TTC549 (cell line): ENCODE measurements around the gene CNIH2.
"Not testable (repeated sequence)": the region's sequence is repeated elsewhere in the genome, so short reads cannot be mapped to it uniquely, and the experiment has no call there.

Source experiments
- FAIRE-seq: peaks from 2 replicates; lab custom pipeline; 2012; peaks lifted over from hg19 to GRCh38; lab: Jason Lieb, UNC

The CNIH2 gene

DNA sequence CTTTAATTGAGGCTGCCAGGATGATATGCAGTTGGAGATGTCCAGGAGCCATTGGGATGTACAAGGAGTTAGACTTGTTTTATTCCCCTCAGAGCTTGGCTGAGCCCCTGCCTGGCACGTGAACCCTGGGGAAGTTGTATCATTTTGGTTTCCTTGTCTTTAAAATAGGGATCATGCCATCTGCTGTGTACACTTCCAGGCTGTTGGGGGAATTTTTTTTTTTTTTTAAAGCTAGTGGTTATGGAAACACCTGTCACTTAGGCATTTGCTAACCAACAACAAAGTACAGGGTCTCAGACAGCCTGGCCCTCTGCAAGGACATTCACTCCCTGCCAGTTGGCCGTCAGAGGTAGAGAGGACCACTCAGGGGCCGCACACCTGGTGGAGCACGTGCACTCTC, 18.0 kb upstream of the CNIH2 start:
- FAIRE-seq, result no peak

DNA sequence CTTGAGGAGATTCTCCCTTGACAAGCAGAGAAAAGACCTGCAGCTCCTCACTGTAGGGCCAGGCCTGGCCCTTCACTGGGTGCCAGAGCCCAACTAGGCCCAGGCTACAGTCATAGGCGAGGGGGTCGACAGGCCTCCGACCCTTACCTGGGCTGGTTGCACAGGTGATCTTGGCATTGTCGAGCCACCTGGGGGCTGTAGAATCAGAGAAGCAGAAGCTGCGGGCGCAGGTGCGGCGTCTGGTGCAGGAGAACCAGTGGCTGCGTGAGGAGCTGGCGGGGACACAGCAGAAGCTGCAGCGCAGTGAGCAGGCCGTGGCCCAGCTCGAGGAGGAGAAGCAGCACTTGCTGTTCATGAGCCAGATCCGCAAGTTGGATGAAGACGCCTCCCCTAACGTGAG, 16.4 kb upstream of the CNIH2 start:
- no peak for FAIRE-seq

- FAIRE-seq, result no peak
These were observed 15.8 kb upstream of the CNIH2 start for GRCh38 chr11:66262191-66262590.

GRCh38 chr11:66262696-66263095, 15.3 kb upstream of the CNIH2 start:
- no peak for FAIRE-seq

DNA sequence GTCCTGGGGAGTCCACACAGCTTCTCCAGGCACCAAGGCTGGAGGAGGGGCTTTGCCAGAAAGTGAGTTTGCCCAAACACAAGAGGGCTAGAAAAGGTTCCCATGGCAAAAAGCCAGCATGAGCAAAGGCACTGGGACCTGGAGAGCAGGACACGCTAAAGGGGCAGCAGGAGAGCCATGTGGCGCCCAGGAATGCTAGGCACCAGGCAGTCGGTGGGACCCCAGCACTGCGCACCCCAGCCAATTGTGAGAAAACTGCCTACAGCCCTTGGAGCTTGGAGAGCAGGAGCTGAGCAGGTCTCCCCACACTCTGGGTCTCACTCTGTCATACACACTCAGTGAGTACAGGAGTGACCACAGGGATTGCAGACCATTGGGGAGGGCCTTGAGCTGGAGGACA, 14.7 kb upstream of the CNIH2 start:
- FAIRE-seq, result no peak

GRCh38 chr11:66263785-66264184, 14.2 kb upstream of the CNIH2 start:
- no peak for FAIRE-seq

DNA sequence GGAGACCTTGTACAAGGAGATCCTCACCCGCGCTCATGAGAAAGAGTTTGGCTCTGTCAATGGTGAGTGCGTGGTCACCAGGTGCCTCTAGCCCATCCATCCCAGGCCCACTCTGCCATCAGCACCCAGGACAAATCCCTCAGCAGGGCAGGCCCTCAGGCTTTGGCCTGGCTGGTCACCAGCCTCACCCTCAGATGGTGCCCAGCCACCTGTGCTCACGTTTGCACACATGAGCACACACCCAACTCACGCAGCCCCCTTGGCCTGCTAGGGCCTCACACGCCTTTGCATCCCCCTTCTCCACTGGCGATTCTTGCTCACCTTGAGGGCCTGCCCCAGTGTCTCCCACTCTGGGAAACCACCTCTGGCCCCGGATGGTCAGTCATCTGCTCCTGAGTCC, 13.6 kb upstream of the CNIH2 start:
- no peak for FAIRE-seq

GRCh38 chr11:66264914-66265313, 13.1 kb upstream of the CNIH2 start:
- FAIRE-seq, result no peak

- no peak for FAIRE-seq
These were observed 12.2 kb upstream of the CNIH2 start for GRCh38 chr11:66265531-66266377.

DNA sequence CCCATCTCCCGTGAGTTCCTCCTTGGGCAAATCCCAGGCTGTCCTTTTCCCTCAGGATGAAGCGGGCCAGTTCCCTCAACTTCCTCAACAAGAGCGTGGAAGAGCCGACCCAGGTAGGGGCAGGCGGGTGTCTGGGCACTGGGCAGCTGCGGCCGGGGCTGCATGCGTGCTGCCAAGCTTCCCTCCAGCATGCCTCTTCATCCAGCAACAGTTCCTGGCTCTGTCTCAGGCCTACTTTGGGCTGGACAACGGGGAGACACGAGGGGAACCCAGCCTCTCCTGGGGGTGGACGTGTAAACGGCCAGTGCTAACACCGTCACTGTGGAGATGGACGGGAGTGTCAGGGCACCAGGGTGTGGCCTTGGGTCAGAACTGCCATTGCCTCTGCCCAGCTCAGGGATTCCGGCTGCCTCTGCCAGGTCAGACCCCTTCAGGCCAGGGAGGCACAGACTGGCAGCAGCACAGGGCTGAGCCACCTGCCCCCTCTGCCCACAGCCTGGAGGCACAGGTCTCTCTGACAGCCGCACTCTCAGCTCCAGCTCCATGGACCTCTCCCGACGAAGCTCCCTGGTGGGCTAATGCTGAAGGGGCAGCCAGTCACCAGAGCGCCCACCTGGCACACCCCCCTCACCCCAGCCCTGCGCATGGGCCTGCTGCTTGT, 11.5 kb upstream of the CNIH2 start:
- no peak for FAIRE-seq

GRCh38 chr11:66267039-66267378, 11.0 kb upstream of the CNIH2 start:
- no peak for FAIRE-seq

GRCh38 chr11:66267379-66268243, 10.4 kb upstream of the CNIH2 start:
- FAIRE-seq, result no peak

- FAIRE-seq, result peak; percentile 88
These were observed 9.6 kb upstream of the CNIH2 start, which contains the start of gene RAB1B for GRCh38 chr11:66268244-66268951. Gene RAB1B, plus strand, starts transcription at chr11:66268639. Its CDS starts 41 bp downstream, at chr11:66268680.

DNA sequence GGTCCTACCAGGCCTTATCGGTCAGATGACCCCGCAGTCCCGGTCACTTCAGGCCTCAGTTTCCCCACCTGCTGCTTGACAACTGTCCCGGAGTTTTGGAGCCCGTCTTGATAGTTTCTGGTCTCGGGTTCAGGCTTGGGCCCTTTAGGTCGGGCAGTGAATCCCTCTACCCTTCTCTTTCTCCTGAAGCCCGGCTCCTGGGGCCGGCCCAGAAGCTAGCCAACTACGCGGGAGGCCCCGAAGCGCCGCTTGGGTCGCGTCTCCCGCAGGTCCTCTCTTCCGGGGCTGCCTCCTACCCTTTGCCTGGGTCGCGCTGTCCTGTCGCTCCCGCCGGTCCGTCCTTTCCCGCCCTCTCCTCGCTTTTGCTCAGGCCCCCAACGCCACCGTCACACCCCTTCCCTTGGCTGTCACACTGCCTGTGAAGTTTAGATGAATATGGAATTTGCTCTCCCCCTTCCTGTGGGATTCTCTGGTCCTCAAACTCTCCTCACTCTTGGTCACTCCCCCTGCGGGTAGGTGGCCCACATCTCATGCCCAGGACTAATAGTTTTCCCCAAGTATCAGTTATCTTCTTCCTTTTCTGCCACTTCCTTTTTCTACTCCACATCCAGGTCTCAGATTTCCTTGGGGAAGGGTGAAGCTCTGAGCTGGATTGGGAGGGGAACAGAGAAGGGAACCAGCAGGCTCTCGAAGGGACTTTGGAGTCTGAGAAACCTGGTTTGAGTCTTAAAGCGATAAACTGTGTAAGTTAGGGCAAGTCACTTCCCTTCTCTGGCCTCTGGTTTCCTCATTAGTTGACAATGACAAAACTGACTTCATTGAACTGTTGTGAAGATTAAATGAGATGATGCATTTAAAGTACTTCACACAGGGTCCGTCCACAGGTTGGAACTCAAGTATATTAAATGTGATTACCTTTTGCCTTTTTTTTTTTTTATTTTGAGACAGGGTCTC, 8.7 kb upstream of the CNIH2 start:
- FAIRE-seq, result no peak

- FAIRE-seq, result no peak
These were observed 6.2 kb upstream of the CNIH2 start for GRCh38 chr11:66271816-66272215.

DNA sequence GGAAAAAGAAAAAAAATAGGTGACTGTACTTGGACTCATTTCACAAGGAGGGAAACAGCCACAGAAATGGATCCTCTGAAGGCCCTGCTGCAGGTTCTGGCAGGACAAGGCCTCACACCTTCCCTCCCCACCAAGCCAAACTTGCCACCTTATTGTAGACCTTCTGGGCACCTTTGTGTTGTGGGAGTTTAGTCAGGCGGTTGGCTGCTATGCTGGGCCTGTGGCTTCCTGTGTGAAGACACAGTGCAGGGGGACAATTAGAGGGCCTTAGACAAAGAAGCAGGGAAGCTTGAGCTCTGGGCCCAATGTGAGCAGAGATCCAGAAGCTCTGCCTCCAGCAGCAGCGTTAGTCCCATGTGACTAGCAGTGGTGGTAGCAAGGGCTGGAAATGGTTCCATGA, 5.4 kb upstream of the CNIH2 start:
- no peak for FAIRE-seq

DNA sequence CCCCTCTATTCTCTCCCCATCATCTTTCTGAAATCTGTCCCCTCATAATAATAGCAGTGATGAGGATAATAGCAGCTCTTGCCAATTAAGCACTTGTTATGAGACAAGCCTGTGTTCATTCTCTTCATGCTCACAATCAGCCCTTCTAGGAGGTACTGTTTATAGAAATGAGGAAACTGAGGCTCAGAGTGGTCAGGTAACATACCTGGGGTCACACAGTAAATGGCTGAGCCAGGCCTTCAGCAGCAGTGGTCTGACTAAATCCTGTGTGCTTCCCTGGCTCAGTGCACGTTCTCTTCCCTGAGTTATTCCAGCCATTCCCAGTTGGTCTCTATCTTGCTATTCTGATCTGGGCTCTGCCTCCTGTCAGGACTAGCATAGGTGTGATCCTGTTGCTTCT, 3.8 kb upstream of the CNIH2 start:
- no peak for FAIRE-seq

DNA sequence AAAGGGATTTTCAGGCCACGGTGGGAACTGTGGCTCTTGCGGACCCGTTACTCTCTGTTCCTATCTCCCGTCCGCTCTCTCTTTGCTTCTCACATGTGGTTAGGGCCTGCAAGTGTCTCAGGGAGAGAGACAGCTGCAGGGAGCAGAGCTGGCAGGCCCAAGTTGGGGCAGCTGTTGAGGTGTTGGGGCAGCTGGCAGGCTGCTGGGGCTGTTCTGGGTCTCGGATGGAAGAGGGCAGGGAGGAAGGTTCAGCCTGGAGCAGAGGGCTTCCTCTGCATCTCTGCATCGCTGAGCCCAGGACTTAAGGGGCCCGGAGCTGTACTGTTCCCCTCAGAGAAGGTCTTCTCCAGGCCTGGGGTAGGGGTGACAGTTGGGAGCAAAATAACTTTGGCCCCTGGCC, 2.6 kb upstream of the CNIH2 start:
- no peak for FAIRE-seq

- no peak for FAIRE-seq
These were observed 1.9 kb upstream of the CNIH2 start for GRCh38 chr11:66275984-66276612.

DNA sequence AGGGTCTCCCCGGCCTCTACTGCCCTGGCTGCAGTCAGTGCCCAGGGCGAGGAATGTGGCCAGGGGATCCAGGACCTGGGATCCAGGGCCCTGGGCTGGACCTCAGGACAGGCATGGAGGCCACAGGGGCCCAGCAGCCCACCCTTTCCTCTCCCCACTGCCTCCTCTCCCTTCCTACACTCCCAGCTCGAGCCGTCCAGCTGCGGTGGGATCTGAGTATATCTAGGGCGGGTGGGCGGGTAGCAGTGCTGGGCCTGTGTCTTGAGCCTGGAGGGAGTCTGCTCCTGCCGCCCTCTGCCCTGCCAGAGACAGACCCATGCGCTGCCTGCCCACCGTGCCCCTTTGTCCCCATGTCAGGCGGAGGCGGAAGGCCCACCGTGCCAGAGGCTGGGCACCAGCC, 1.4 kb upstream of the CNIH2 start:
- not testable (repeated sequence) for FAIRE-seq

GRCh38 chr11:66277064-66277463, 911 bp upstream of the CNIH2 start:
- FAIRE-seq, result not testable (repeated sequence)
